Activated CD8-positive, alpha-beta T cell treated with anti-CD3 and anti-CD28 coated beads for 36 hours (primary cell): ENCODE results near the gene DOCK4. TPM values are rescaled to one million over a fixed set of nuclear protein-coding genes. Genes with fewer than 3 reads are reported as not detected.

ENCODE experiments used
- ATAC-seq: fragments of 200-7000 bp; cut with Tn5 transposase; one replicate; pipeline ENCODE4 v1.10.0; 2021; ENCODE audit warnings: mild to moderate bottlenecking, moderate library complexity
- CTCF ChIA-PET: fragments of 350-600 bp; sonication (Branson Sonifier 250); formaldehyde crosslinking; loops from one replicate; lab custom pipeline; 2021; ENCODE audit warnings: antibody characterized with exemption; lab: Charles Lee
- POLR2A ChIA-PET: fragments of 350-600 bp; sonication (Branson Sonifier 250); formaldehyde crosslinking; loops from one replicate; lab custom pipeline; 2021; ENCODE audit warnings: antibody characterized with exemption; lab: Charles Lee
- DNase-seq: peaks from one replicate; pipeline ENCODE4 v3.0.0-alpha.2; 2020
- H3K27ac Mint-ChIP-seq: one replicate; pipeline ENCODE4 v1.8.0; 2021; ENCODE audit warnings: mild to moderate bottlenecking, mixed read lengths
- H3K27me3 Mint-ChIP-seq: one replicate; pipeline ENCODE4 v1.8.0; 2021; ENCODE audit warnings: mixed read lengths
- H3K36me3 Mint-ChIP-seq: one replicate; pipeline ENCODE4 v1.8.0; 2021; ENCODE audit warnings: low read depth, mixed read lengths
- H3K4me1 Mint-ChIP-seq: one replicate; pipeline ENCODE4 v1.8.0; 2021; ENCODE audit warnings: low read depth, mixed read lengths
- H3K4me3 Mint-ChIP-seq: one replicate; pipeline ENCODE4 v1.8.0; 2021; ENCODE audit warnings: mild to moderate bottlenecking, moderate library complexity, mixed read lengths
- H3K9me3 Mint-ChIP-seq: one replicate; pipeline ENCODE4 v1.8.0; 2021; ENCODE audit warnings: mixed read lengths
- intact Hi-C: fragments of 100-400 bp; cut with micrococcal nuclease; formaldehyde crosslinking; loops from one replicate; pipeline ENCODE4 v1.10.0; 2022
- total RNA-seq, 2 experiments: library from RNA; stranded (reverse); gene quantifications; one replicate each; pipeline ENCODE4 v1.2.3, GENCODE V29; 2021
- TF ChIP-seq, protein P1 (sequence below): fragments of 200-600 bp; IDR thresholded peaks from one replicate; pipeline ENCODE4 v1.8.0; 2022; ENCODE audit warnings: antibody characterized with exemption, mild to moderate bottlenecking

Gene DOCK4
- total RNA-seq: under 1 TPM; 0.31 to 0.32 TPM

- no peaks in the 10 kb centered on the region for H3K9me3 Mint-ChIP-seq
- DNase-seq: peak; percentile 99
- no peaks in the 10 kb centered on the region for H3K36me3 Mint-ChIP-seq
- H3K27me3 Mint-ChIP-seq: peaks cover 28% of the 10 kb centered on the region
- intact Hi-C loops: loop anchor here (5.0 kb wide), 1 partner anchor 241 kb away; no protein-coding TSS in a partner anchor
- peak; percentile 94 for ATAC-seq
- POLR2A ChIA-PET: interaction anchor here (1.0 to 3.7 kb wide), 2 partner anchors 9 to 244 kb away, joined by 4 to 26 read pairs; partner anchors contain the start of gene IFRD1
- peak within 1 kb of the TSS; percentile 84 for H3K27ac Mint-ChIP-seq
- peak within 1 kb of the TSS; percentile 94 for H3K4me3 Mint-ChIP-seq
- H3K4me1 Mint-ChIP-seq: peaks cover 33% of the 10 kb centered on the region
- CTCF ChIA-PET: no interaction called here
- TF ChIP-seq, protein P1, sequence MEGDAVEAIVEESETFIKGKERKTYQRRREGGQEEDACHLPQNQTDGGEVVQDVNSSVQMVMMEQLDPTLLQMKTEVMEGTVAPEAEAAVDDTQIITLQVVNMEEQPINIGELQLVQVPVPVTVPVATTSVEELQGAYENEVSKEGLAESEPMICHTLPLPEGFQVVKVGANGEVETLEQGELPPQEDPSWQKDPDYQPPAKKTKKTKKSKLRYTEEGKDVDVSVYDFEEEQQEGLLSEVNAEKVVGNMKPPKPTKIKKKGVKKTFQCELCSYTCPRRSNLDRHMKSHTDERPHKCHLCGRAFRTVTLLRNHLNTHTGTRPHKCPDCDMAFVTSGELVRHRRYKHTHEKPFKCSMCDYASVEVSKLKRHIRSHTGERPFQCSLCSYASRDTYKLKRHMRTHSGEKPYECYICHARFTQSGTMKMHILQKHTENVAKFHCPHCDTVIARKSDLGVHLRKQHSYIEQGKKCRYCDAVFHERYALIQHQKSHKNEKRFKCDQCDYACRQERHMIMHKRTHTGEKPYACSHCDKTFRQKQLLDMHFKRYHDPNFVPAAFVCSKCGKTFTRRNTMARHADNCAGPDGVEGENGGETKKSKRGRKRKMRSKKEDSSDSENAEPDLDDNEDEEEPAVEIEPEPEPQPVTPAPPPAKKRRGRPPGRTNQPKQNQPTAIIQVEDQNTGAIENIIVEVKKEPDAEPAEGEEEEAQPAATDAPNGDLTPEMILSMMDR: no peak
Measured at GRCh38 chr7:112206238-112206990, at the start of gene DOCK4, which contains the start of gene ZNF277. TSS of gene DOCK4 (minus strand) at chr7:112206399. CDS start at chr7:112206138, 261 bp downstream. TSS of gene ZNF277 (plus strand) at chr7:112206695. CDS start at chr7:112206717, 22 bp downstream.

- no peaks in the 10 kb centered on the region for H3K27me3 Mint-ChIP-seq
- ChIA-PET CTCF (interaction anchor here (1.7 kb wide), 1 partner anchor 11 kb away, joined by 4 read pairs; no protein-coding TSS in a partner anchor), POLR2A (no interaction called here)
- intact Hi-C loops: no loop called here
- H3K27ac Mint-ChIP-seq: no peak overlapping the region
- no peaks in the 10 kb centered on the region for H3K9me3 Mint-ChIP-seq
- H3K4me1 Mint-ChIP-seq: peaks cover 30% of the 10 kb centered on the region
- DNase-seq (no peak), ATAC-seq (no peak)
- no peak overlapping the region for H3K4me3 Mint-ChIP-seq
- TF ChIP-seq, protein P1: no peak
- no peaks in the 10 kb centered on the region for H3K36me3 Mint-ChIP-seq
Measured at GRCh38 chr7:112255388-112255720, 49.2 kb upstream of the DOCK4 start.

DNA sequence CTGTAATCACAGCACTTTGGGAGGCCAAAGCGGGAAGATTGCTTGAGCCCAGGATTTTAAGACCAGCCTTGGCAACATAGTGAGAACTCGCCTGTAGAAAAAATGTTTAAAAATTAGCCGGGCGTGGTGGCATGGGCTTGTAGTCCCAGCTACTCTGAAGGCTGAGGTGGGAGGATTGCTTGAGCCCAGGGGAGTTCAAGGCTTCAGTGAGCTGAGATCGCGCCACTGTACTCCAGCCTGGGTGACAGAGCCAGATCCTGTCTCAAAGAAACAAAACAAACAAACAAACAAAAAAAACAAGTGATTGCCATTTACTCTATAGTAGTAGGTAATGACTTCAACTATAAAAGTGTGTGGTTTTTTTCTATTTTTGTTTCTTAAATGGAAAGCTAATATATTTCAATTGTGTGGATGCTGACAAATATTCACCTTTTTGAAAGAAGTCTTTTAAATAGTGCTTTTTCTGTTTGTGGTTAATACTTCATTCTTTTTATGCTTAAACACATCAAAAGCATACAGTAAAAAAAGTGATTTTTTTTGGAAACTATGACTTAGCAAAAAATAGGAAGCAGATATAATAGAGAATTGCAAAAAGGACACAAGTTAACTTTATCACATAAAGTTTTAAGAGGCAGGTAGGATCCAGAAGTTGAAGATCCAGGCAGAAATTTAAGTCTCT is 48.6 kb upstream of the DOCK4 start:
- intact Hi-C loops: no loop called here
- H3K27me3 Mint-ChIP-seq: no peaks in the 10 kb centered on the region
- CTCF ChIA-PET: interaction anchor here (1.7 kb wide), 1 partner anchor 11 kb away, joined by 4 read pairs; no protein-coding TSS in a partner anchor
- POLR2A ChIA-PET: no interaction called here
- ATAC-seq: no peak
- TF ChIP-seq, protein P1: no peak
- H3K4me3 Mint-ChIP-seq: no peak overlapping the region
- peaks cover 30% of the 10 kb centered on the region for H3K4me1 Mint-ChIP-seq
- H3K36me3 Mint-ChIP-seq: no peaks in the 10 kb centered on the region
- H3K27ac Mint-ChIP-seq: no peak overlapping the region
- no peaks in the 10 kb centered on the region for H3K9me3 Mint-ChIP-seq
- DNase-seq: no peak

DNA sequence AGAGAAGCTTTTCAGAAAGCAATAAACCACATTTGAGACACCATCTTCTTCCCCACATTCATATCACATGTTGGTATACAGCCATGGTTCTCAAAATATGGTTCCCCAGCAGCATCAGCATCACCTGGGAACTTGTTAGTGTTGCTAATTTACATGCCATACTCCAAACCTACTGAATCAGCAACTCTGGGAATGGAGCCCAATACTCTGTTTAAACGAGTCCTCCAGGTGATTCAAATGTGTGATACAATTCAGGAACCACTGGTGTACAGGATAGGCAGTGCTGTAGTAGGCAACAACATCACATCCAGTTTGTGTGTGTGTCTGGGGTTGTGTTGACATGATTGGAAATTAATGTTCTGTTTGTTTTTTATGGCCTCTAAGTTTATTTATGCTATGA is 48.0 kb upstream of the DOCK4 start:
- Mint-ChIP-seq H3K4me3 (no peak overlapping the region), H3K9me3 (no peaks in the 10 kb centered on the region), H3K4me1 (peaks cover 30% of the 10 kb centered on the region), H3K36me3 (no peaks in the 10 kb centered on the region), H3K27me3 (no peaks in the 10 kb centered on the region), H3K27ac (no peak overlapping the region)
- DNase-seq (no peak), ATAC-seq (no peak)
- ChIA-PET CTCF (no interaction called here), POLR2A (interaction anchor here (0.6 kb wide), 1 partner anchor 20 kb away, joined by 3 read pairs; no protein-coding TSS in a partner anchor)
- intact Hi-C loops: no loop called here
- TF ChIP-seq, protein P1: no peak

DNA sequence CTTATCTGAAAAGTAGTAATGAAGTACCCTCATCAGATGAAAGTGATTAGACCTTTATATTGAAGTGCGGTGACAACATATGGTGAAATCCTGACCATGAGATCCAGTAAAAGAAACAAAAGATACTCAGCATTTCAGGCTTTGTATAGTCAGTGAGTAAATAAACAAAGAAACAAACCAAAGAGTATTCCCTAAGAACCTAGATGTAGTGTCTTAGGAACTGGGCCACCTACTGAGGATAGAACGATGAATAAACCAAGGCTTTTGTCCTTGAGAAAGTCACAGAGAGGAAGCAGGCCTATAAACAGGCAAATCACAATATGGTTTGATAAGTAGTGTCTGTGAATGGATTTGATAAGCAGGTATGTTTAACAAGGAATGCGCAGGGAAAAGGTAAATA is 46.5 kb upstream of the DOCK4 start:
- Mint-ChIP-seq H3K4me3 (no peak overlapping the region), H3K27ac (no peak overlapping the region), H3K9me3 (no peaks in the 10 kb centered on the region), H3K27me3 (no peaks in the 10 kb centered on the region), H3K4me1 (peaks cover 30% of the 10 kb centered on the region), H3K36me3 (no peaks in the 10 kb centered on the region)
- CTCF ChIA-PET: no interaction called here
- intact Hi-C loops: no loop called here
- DNase-seq (no peak), ATAC-seq (no peak)
- POLR2A ChIA-PET: no interaction called here
- TF ChIP-seq, protein P1: no peak
